HG02588 (cell line): ENCODE results near the gene BEGAIN.

Experiments
- ATAC-seq: cut with Tn5 transposase; IDR thresholded peaks from one replicate; pipeline ENCODE4 v1.9.1; 2021; ENCODE audit warnings: mild to moderate bottlenecking, moderate library complexity; ENCODE audit not compliant: unreplicated experiment

The BEGAIN gene

GRCh38 chr14:100570726-100571454 is 16.3 kb downstream of the BEGAIN start:
- no peak for ATAC-seq

- ATAC-seq = no peak
Measured at GRCh38 chr14:100569734-100570286, 17.4 kb downstream of the BEGAIN start.

GRCh38 chr14:100568998-100569733 is 18.1 kb downstream of the BEGAIN start:
- no peak for ATAC-seq

- no peak for ATAC-seq
Measured at GRCh38 chr14:100568164-100568997, 18.8 kb downstream of the BEGAIN start.

- no peak for ATAC-seq
Measured at GRCh38 chr14:100567877-100568163, 19.4 kb downstream of the BEGAIN start.

GRCh38 chr14:100567009-100567876 is 20.0 kb downstream of the BEGAIN start:
- no peak for ATAC-seq

- no peak for ATAC-seq
Measured at GRCh38 chr14:100566586-100566985, 20.6 kb downstream of the BEGAIN start.

GRCh38 chr14:100566119-100566518 is 21.1 kb downstream of the BEGAIN start:
- no peak for ATAC-seq

GRCh38 chr14:100565650-100566049 is 21.6 kb downstream of the BEGAIN start:
- ATAC-seq = no peak

- ATAC-seq = no peak
Measured at GRCh38 chr14:100564512-100564911, 22.7 kb downstream of the BEGAIN start.

- no peak for ATAC-seq
Measured at GRCh38 chr14:100562751-100563150, 24.5 kb downstream of the BEGAIN start.

GRCh38 chr14:100561005-100561404 is 26.2 kb downstream of the BEGAIN start:
- ATAC-seq = no peak

- no peak for ATAC-seq
Measured at GRCh38 chr14:100560471-100560870, 26.7 kb downstream of the BEGAIN start.

GRCh38 chr14:100559455-100559854 is 27.8 kb downstream of the BEGAIN start:
- ATAC-seq = no peak

- no peak for ATAC-seq
Measured at GRCh38 chr14:100558966-100559365, 28.3 kb downstream of the BEGAIN start.

GRCh38 chr14:100558226-100558625 is 29.0 kb downstream of the BEGAIN start:
- ATAC-seq = no peak

GRCh38 chr14:100557658-100558057 is 29.6 kb downstream of the BEGAIN start:
- no peak for ATAC-seq

- no peak for ATAC-seq
Measured at GRCh38 chr14:100556936-100557505, 30.2 kb downstream of the BEGAIN start.

GRCh38 chr14:100556140-100556475 is 31.1 kb downstream of the BEGAIN start:
- ATAC-seq = no peak

GRCh38 chr14:100555436-100556139 is 31.6 kb downstream of the BEGAIN start:
- no peak for ATAC-seq
